ENCODE data around the gene ASCL3.

- TF ChIP-seq POLR2AphosphoS5 (IDR thresholded peaks at IDR 0.05; ENCODE audit: borderline replicate concordance, low read depth, low read length): no peak
- no peak for TF ChIP-seq EZH2 (IDR thresholded peaks at IDR 0.05)
These were observed 14.6 kb downstream of the ASCL3 start for GRCh38 chr11:8928205-8928604.

Measured in SK-N-MC (cell line).